GM21447 (cell line): ENCODE data around the gene TBC1D9.
A peak's percentile ranks its signal among the peaks of the same experiment; 100 is the strongest.

Source experiments
- ATAC-seq: cut with Tn5 transposase; IDR thresholded peaks from one replicate; pipeline ENCODE4 v1.9.1; 2021; ENCODE audit not compliant: unreplicated experiment

TBC1D9 gene

GRCh38 chr4:140726776-140727500 lies 29.2 kb downstream of the TBC1D9 start:
- ATAC-seq, result no peak

- no peak for ATAC-seq
These were observed 30.6 kb downstream of the TBC1D9 start for GRCh38 chr4:140725556-140725955.

- no peak for ATAC-seq
These were observed 31.4 kb downstream of the TBC1D9 start for GRCh38 chr4:140724760-140725159.

GRCh38 chr4:140720387-140721304 lies 35.5 kb downstream of the TBC1D9 start:
- ATAC-seq, result peak; percentile 44

GRCh38 chr4:140719686-140720085 lies 36.5 kb downstream of the TBC1D9 start:
- peak; percentile 66 for ATAC-seq

- no peak for ATAC-seq
These were observed 37.2 kb downstream of the TBC1D9 start for GRCh38 chr4:140719022-140719421.

GRCh38 chr4:140718241-140718952 lies 37.8 kb downstream of the TBC1D9 start:
- no peak for ATAC-seq

- no peak for ATAC-seq
These were observed 38.9 kb downstream of the TBC1D9 start for GRCh38 chr4:140717313-140717712.

- no peak for ATAC-seq
These were observed 41.1 kb downstream of the TBC1D9 start for GRCh38 chr4:140715119-140715518.

GRCh38 chr4:140711910-140712309 lies 44.3 kb downstream of the TBC1D9 start:
- no peak for ATAC-seq

- ATAC-seq, result no peak
These were observed 45.1 kb downstream of the TBC1D9 start for GRCh38 chr4:140710908-140711622.

- no peak for ATAC-seq
These were observed 48.9 kb downstream of the TBC1D9 start for GRCh38 chr4:140707325-140707724.

- ATAC-seq, result no peak
These were observed 49.5 kb downstream of the TBC1D9 start for GRCh38 chr4:140706665-140707064.

GRCh38 chr4:140706276-140706625 lies 49.9 kb downstream of the TBC1D9 start:
- no peak for ATAC-seq

- ATAC-seq, result no peak
These were observed 50.4 kb downstream of the TBC1D9 start for GRCh38 chr4:140705625-140706275.

- ATAC-seq, result no peak
These were observed 51.2 kb downstream of the TBC1D9 start for GRCh38 chr4:140704964-140705363.

- no peak for ATAC-seq
These were observed 51.7 kb downstream of the TBC1D9 start for GRCh38 chr4:140704392-140704960.

- ATAC-seq, result no peak
These were observed 52.7 kb downstream of the TBC1D9 start for GRCh38 chr4:140703463-140703862.

GRCh38 chr4:140702096-140702757 lies 54.0 kb downstream of the TBC1D9 start:
- no peak for ATAC-seq

- no peak for ATAC-seq
These were observed 55.1 kb downstream of the TBC1D9 start for GRCh38 chr4:140701071-140701470.
